Stimulated activated CD4-positive, alpha-beta T cell treated with anti-CD3 and anti-CD28 coated beads, TNF-alpha, amount 100 ng/mL, for 1 hour (primary cell): ENCODE measurements around the gene NCOA5.
"Not testable (repeated sequence)": the region's sequence is repeated elsewhere in the genome, so short reads cannot be mapped to it uniquely, and the experiment has no call there.

Source experiments
- DNase-seq, 3 donors: peaks; one replicate each; pipeline ENCODE4 v3.0.0-alpha.2; 2020; ENCODE audit warnings: low read depth in 3 of 3, low spot score in 1 of 3

Gene NCOA5

DNA sequence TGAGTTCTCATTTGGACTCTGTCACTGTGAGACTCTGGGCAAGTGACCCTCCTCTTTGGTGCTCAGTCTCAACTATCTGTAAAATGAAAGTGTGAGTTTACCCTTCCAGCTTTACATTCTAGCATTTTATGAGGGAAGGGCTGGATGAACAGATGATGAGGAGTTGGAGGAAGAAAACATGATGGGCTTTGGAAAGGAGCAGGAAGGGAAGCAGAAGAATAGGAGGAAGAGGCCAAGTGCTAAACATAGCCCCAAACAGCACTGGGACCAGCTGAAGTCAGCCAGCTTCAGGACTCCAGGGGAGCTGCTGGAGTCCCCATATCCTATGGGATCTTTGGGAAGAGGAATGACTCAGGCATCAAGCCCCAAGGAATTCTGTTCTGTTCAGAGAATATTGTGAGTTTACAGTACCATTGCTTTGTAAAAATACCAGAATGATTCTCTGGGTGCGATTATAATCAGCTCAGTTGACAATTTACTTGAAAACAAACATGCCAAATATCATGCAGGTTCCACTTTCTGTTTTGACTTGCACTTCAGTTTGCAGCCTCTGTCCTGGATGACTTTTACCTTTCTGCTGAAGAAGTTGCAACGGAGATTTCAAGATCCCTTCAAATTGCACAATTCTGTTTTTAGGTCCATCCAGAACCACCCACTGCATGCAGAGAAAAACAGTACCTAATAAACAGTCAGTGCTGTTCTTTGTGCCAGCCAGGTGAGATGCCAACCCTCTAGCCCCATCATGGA is 31.6 kb upstream of the NCOA5 start:
- no peak for DNase-seq

DNA sequence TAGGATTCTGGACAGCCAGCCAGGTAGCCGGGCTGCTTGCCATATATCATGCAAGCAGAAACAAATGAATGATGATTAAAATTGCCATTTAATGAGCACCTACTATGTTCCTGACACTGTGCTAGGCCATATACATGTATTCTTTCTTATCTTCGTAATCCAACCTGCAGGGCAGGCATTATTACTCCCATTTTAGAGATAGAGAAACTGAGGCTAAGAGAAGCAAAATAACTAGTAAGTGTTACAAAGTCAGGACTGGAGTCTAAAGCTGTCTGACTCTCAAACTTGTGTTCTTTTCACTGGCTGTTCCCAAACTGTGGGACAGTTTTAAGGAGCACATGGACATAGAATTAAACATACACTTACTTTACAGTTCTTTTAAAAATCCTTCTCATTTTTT is 30.4 kb upstream of the NCOA5 start:
- no peak for DNase-seq

- no peak for DNase-seq
Measured at GRCh38 chr20:46119547-46119946, 29.8 kb upstream of the NCOA5 start.

- DNase-seq, result no peak
Measured at GRCh38 chr20:46119028-46119546, 29.3 kb upstream of the NCOA5 start.

GRCh38 chr20:46118481-46119020 is 28.8 kb upstream of the NCOA5 start:
- DNase-seq, result no peak

DNA sequence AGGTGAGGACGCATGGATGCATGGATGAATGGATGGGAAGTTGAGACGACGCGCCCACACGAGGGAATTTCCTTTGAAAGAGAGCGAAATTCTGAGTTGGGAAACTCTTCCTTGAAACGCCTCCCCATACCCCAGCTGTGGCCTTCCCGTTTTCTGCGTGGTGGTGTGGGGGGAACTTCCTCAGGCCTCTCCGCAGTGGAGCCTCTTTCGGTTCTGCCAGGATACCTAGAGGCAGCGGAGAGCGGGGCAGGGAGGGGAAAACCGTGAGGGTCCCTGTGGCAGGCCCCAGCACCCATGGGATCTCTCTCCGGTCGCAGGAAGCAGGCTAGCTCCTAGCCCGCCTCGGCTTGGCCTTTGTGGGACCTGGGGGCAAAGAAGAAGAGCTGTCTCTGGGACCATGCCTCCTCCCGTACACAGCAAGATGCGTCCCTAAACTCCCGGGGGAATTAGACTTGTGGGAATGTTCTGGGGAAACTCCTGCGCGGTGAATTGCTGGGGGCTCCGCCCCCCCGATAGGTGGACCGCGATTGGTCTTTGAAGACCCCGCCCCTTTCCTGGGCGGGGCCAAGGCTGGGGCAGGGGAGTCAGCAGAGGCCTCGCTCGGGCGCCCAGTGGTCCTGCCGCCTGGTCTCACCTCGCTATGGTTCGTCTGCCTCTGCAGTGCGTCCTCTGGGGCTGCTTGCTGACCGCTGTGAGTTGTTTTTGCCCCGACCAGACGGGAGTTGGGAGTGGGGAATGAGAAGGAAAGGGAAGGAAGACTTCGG is 28.1 kb upstream of the NCOA5 start, which contains the start of gene CD40:
Gene CD40 (plus strand): TSS at position 611 of the 764 bp plus-strand sequence. CDS start 30 bp downstream, at position 641.
- DNase-seq, result peak; percentile 15 to 68 (median 39)

DNA sequence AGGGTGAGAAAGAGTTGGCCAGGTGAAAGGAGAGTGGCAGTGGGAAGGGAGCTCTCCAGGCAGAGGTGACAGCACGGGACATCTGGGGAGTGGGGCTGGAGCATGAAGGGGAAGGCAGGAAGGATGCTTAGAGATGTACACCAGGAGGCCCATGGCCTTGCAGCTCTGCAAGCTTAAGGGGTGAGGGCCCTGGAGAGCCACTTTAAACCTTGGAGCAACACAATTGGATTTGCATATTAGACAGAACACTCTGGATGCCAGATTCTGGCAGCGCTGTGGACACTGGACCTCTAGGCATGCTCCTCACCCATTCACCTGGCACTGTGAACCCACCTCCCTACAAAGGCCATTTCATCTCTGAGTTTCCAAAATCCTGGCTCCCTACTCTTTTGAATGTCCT is 24.7 kb upstream of the NCOA5 start:
- DNase-seq, result no peak

- DNase-seq, result no peak
Measured at GRCh38 chr20:46113113-46113470, 23.3 kb upstream of the NCOA5 start.

- DNase-seq, result no peak
Measured at GRCh38 chr20:46112430-46113112, 22.8 kb upstream of the NCOA5 start.

GRCh38 chr20:46111836-46112212 is 22.1 kb upstream of the NCOA5 start:
- DNase-seq, result no peak

- DNase-seq, result no peak
Measured at GRCh38 chr20:46111028-46111835, 21.5 kb upstream of the NCOA5 start.

DNA sequence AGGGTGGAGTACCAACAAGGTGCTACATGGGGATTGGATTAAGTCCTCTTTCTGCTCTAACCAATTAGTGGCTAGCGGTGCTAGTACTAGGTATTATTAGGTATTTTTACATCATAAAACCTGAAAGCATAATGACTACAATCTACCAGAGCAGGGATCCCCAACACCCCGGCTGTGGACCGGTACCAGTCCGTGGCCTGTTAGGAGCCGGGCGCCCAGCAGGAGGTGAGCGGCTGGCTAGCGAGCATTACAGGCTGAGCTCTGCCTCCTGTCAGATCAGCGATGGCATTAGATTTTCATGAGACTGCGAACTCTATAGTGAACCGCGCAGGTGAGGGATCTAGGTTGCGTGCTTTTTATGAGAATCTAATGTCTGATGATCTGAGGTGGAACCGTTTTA is 19.2 kb upstream of the NCOA5 start:
- DNase-seq, result no peak

- no peak for DNase-seq
Measured at GRCh38 chr20:46108435-46108841, 18.7 kb upstream of the NCOA5 start.

DNA sequence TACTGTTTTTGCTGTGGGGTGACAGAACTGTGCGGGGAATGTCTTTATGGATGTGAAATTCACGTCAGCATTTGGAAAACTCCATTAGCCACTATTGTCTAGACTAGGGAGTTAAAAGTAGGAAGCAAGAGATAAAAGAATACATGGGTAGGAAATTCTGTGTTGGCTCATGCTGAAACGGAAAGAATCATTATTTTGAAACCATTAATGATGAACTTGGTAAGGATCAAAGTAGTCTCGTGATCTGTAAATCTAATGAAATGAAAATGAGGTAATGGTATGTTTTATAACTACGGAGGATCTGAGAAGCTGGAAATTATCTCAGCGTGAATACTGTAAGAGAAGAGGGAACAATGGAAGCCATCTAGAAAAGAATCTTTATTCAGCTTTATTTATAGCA is 17.3 kb upstream of the NCOA5 start:
- DNase-seq, result no peak

GRCh38 chr20:46104262-46104661 is 14.5 kb upstream of the NCOA5 start:
- no peak for DNase-seq

- no peak for DNase-seq
Measured at GRCh38 chr20:46102940-46103339, 13.2 kb upstream of the NCOA5 start.

DNA sequence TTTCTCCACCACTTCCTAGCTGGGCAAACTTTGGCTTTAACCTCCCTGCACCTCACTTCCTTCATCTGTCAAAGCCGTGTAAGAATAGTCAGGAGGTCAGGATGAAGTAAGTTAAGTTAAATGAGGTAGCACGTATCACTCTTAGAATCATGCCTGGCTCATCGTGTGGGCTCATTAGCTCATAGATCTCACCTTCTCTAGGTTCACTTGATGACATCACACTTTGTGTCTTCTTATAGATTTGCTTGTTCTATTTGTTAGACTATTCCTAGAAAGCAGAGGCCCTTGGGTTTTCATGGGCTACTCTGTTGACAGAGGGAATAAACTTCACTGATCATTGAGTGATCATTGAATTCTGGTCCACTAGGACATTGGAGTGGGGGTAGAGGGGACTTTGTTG is 12.2 kb upstream of the NCOA5 start:
- no peak for DNase-seq

GRCh38 chr20:46100988-46101387 is 11.2 kb upstream of the NCOA5 start:
- DNase-seq, result no peak

DNA sequence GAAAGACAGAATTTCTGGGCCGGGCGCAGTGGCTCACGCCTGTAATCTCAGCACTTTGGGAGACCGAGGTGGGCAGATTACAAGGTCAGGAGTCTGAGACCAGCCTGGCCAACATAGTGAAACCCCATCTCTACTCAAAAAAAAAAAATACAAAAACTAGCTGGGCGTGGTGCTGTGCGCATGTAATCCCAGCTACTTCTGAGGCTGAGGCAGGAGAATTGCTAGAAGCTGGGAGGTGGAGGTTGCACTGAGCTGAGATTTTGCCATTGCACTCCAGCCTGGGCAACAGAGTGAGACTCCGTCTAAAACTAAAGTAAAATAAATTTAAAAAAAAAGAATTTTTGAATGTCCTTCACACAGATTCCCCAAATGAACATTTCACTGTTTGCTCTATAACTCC is 10.7 kb upstream of the NCOA5 start:
- DNase-seq, result not testable (repeated sequence)

DNA sequence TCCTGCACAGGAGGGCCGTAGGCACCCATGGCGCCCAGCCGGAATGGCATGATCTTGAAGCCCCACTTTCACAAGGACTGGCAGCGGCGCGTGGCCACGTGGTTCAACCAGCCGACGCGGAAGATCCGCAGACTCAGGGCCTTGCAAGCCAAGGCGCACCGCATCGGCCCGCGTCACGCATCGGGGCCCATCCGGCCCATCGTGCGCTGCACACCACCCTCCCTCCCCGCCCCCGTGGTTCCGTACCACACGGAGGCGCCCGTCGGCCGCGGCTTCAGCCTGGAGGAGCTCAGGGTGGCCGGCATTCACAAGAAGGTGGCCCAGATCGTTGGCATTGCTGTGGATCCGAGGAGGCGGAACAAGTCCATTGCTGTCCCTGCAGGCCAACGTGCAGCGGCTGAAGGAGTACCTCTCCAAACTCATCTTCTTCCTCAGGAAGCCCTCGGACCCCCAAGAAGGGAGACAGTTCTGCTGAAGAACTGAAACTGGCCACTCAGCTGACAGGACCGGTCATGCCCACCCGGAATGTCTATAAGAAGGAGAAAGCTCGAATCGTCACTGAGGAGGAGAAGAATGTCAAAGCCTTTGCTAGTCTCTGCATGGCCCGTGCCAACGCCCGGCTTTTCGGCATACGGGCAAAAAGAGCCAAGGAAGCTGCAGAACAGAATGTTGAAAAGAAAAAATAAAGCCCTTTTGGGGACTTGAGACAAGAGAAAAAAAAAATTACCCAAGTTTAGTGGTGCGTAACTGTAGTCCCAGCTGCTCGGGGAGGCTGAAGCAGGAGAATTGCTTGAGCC is 9.9 kb upstream of the NCOA5 start:
- DNase-seq, result no peak
